Kidney (tissue), 14 donors: ENCODE measurements around the gene NEO1. TPM values are rescaled to one million over a fixed set of nuclear protein-coding genes. Genes with fewer than 3 reads are reported as not detected.
A peak's percentile ranks its signal among the peaks of the same experiment; 100 is the strongest.

Experiments used
- DNase-seq, 5 donors: peaks; one replicate each; pipeline ENCODE4 v3.0.0-alpha.2; 2013 to 2020
- FAIRE-seq: peaks from 2 replicates; lab custom pipeline; 2012; peaks lifted over from hg19 to GRCh38; lab: Jason Lieb, UNC
- H3K27ac ChIP-seq, 2 donors: one replicate each; pipeline ENCODE4 v1.7.0; 2013; ENCODE audit warnings: low read depth in 2 of 2, low read length in 2 of 2, inconsistent platforms in 1 of 2
- H3K27me3 ChIP-seq: one replicate; pipeline ENCODE4 v1.7.1; 2013; ENCODE audit warnings: low read length, inconsistent platforms; ENCODE audit not compliant: control insufficient read depth, insufficient read depth
- H3K36me3 ChIP-seq, 3 donors: one replicate each; pipeline versions ENCODE4 v1.7.0 to v1.7.1; 2013; ENCODE audit warnings: low read length in 3 of 3, control low read depth in 1 of 3, inconsistent platforms in 1 of 3; ENCODE audit not compliant: insufficient read depth in 3 of 3, control insufficient read depth in 2 of 3
- H3K4me1 ChIP-seq, 3 donors: one replicate each; pipeline versions ENCODE4 v1.7.0 to v1.7.1; 2013; ENCODE audit warnings: low read length in 3 of 3, inconsistent platforms in 1 of 3, low read depth in 1 of 3; ENCODE audit not compliant: control insufficient read depth in 2 of 3, insufficient read depth in 2 of 3
- H3K4me3 ChIP-seq, 3 donors: one replicate each; pipeline versions ENCODE4 v1.7.0 to v1.8.1; 2013; ENCODE audit warnings: low read length in 3 of 3, control low read depth in 1 of 3, inconsistent platforms in 1 of 3
- H3K9ac ChIP-seq, 3 donors: one replicate each; pipeline versions ENCODE4 v1.7.0 to v1.7.1; 2013; ENCODE audit warnings: low read length in 3 of 3, control low read depth in 1 of 3, inconsistent platforms in 1 of 3
- H3K9me3 ChIP-seq, 3 donors: one replicate each; pipeline versions ENCODE4 v1.7.0 to v1.7.1; 2013; ENCODE audit warnings: low read length in 3 of 3, control low read depth in 1 of 3, inconsistent platforms in 1 of 3; ENCODE audit not compliant: control insufficient read depth in 2 of 3, insufficient read depth in 1 of 3
- intact Hi-C: fragments of 100-400 bp; cut with DNase I; formaldehyde crosslinking; loops from one replicate; pipeline ENCODE4 v1.11.1; 2022
- polyA plus RNA-seq: library from polyadenylated mRNA; stranded (reverse); fragments of 350-450 nt; fragmentation: Illumina TruSeq; extraction: RNeasy Lipid Tissue Mini Kit (QIAGEN cat#74804); gene quantifications from one replicate; pipeline ENCODE4 v1.2.3, GENCODE V29; 2014; ENCODE audit warnings: low read depth, low replicate concordance; ENCODE audit not compliant: insufficient read depth
- total RNA-seq: library from RNA; stranded (reverse); fragmentation: NEBNext Ultra II Directional; extraction: Animal tissue kit (Norgen Biotek cat#: 25700); gene quantifications from one replicate; pipeline ENCODE4 v1.2.1, GENCODE V29; 2021
- TF ChIP-seq, protein P1 (sequence below): IDR thresholded peaks from 3 replicates; pipeline ENCODE4 v1.5.1; 2012; ENCODE audit warnings: mild to moderate bottlenecking, moderate library complexity, borderline replicate concordance; ENCODE audit not compliant: insufficient read depth; ENCODE audit errors: extremely low read depth
- donor health status: control.
- donor health status: control.
- donor health status: control.
- donor health status: control.
- donor health status: control.
- donor health status: DM: yes; HTN: yes; CAD: no.
- donor health status: Normal renal cell carcinoma (clear cell type).

The NEO1 gene
- total and polyA plus RNA-seq, 2 donors from 2014 or later: 12.4 to 43.3 TPM

DNA sequence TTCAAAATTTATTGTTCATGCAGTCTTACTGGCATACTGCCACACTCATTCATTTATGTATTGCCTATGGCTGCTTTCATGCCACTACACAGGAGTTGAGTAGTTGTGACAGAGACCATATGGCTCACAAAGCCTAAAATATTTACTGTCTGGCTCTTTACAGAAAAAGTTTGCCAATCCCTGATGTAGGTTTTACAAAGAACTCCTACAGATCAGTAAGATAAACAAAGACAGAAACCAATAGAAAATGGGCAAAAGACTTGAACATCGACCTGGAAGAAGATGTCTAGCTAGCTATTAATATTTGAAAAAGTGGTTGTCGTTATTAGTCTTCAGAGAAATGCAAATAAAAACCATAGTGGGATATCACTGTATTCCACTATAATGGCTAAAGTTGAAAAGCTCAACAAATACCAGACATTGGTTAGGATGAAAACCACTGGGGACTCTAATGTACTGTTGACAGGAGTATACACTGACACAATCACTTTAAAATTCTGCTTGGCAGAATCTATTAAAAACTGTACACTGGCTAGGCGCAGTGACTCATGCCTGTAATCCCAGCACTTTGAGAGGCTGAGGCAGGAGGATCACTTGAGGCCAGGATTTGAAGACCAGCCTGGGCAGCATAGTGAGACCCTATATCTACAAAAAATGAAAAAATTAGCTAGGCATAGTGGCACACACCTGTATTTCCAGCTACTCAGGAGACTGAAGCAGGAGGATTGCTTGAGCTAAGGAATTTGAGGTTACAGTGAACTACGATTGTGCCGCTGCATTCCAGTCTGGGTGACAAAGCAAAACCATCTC lies 87.7 kb downstream of the NEO1 start:
- Histone ChIP-seq H3K9me3 (no peaks in the 10 kb centered on the region), H3K27me3 (no peaks in the 10 kb centered on the region), H3K4me3 (no peak overlapping the region), H3K4me1 (peaks cover 0 to 6% (median 0%) of the 10 kb centered on the region in 3 donors), H3K27ac (no peak overlapping the region), H3K36me3 (no peaks in the 10 kb centered on the region), H3K9ac (no peak overlapping the region)
- TF ChIP-seq, protein P1, sequence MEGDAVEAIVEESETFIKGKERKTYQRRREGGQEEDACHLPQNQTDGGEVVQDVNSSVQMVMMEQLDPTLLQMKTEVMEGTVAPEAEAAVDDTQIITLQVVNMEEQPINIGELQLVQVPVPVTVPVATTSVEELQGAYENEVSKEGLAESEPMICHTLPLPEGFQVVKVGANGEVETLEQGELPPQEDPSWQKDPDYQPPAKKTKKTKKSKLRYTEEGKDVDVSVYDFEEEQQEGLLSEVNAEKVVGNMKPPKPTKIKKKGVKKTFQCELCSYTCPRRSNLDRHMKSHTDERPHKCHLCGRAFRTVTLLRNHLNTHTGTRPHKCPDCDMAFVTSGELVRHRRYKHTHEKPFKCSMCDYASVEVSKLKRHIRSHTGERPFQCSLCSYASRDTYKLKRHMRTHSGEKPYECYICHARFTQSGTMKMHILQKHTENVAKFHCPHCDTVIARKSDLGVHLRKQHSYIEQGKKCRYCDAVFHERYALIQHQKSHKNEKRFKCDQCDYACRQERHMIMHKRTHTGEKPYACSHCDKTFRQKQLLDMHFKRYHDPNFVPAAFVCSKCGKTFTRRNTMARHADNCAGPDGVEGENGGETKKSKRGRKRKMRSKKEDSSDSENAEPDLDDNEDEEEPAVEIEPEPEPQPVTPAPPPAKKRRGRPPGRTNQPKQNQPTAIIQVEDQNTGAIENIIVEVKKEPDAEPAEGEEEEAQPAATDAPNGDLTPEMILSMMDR: no peak
- DNase-seq (peak in 2 of 5 donors; percentile 21 to 23), FAIRE-seq (no peak)
- intact Hi-C loops: no loop called here

DNA sequence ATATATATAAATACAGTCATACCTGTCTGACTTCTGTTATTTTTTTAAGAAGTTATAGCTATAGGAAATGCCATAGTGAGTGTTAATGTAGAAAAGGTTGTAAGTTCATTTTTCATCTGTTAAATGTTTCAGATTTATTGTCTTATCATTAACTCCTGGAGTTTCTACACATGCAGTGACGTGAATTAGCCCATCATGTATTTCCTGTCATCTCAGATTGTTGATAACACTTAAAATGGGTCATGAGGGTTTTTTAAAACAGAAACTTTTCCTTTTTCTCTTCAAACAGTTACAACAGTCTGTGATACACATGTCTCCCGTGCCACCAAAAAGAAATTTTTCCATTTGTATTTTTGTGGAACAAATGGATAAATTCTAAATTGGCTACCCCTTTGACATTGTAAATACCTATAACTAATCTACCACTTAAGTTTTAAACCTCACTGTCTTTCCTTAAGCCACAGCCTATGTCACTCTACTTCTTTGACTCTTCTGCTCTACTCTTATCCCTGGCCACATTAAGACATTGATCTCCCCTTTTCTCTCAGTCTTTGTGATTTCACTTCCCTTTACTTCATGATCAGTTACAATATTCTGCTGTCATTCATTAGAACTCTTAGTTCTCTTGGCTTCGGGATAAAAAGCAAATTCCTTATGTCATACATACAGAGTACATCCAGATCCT lies 89.1 kb downstream of the NEO1 start:
- intact Hi-C loops: no loop called here
- Histone ChIP-seq H3K4me3 (no peak overlapping the region), H3K9me3 (no peaks in the 10 kb centered on the region), H3K4me1 (peaks cover 0 to 6% (median 0%) of the 10 kb centered on the region in 3 donors), H3K27ac (peak overlapping the region in 1 of 2 donors; percentile 55), H3K27me3 (no peaks in the 10 kb centered on the region), H3K36me3 (no peaks in the 10 kb centered on the region), H3K9ac (no peak overlapping the region)
- TF ChIP-seq, protein P1: no peak
- FAIRE-seq (no peak), DNase-seq (peak in 1 of 5 donors; percentile 7)

DNA sequence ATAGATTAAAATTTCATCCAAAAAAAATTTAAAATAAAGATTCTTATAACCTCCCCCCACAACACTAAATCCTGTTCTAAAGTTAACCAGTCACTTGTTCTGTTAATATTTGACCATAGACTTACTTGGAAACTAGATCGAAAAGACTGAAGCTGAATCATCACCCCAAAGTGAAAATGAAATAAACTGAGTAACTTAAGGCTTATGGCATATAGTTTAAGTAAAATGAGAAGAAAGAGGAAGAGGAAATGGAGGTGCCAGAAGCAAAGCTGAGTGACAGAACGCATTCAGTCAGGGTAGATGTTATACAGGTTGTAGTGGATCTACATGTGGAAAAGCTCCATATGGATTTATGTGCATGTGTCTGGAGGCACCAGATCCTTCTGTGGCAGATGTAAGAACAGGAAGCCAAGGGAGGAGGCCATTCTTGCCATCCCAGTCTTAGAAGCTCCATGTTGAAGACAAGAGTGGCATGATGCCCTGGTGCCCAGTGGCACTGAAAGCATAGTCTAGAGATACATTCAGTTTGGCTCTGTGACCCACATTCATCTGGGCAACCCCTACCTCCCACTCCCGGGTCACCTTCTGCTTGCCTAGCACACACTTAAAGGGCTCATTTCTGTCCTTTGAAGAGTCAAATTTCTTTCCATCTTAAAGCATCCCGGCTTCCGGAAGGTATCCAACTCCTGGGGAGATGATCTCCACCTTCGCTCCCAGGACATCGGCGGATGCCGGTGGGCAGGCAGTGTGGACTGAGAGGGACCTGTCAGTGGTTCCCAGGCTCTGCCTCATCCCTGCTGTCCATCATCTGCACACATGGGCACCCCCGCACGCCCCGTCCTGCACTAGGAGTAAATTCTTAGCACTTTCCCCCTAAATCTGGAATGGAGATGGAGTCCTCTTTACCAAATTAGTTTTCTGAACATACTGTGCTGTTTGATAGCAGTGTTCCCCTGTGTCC lies 90.8 kb downstream of the NEO1 start:
- Histone ChIP-seq H3K4me3 (peak overlapping the region in 2 of 3 donors; percentile 17 to 59), H3K27me3 (no peaks in the 10 kb centered on the region)
- intact Hi-C loops: no loop called here

More for the DNA sequence above, 90.8 kb downstream of the NEO1 start:
- no peaks in the 10 kb centered on the region for H3K36me3 ChIP-seq
- no peak overlapping the region for H3K9ac ChIP-seq
- FAIRE-seq: peak; percentile 45
- peak overlapping the region in 1 of 2 donors; percentile 81 for H3K27ac ChIP-seq
- peaks cover 0 to 6% (median 0%) of the 10 kb centered on the region in 3 donors for H3K4me1 ChIP-seq
- peak in 2 of 5 donors; percentile 25 to 55 for DNase-seq
- H3K9me3 ChIP-seq: no peaks in the 10 kb centered on the region
- TF ChIP-seq, protein P1: no peak
